Cardiac muscle cell (in vitro differentiated cells and primary cell): Measurements from ENCODE around the gene CCNQ. TPM values are rescaled to one million over a fixed set of nuclear protein-coding genes. Genes with fewer than 3 reads are reported as not detected.

ENCODE experiments used
- DNase-seq, 2 donors: peaks; one replicate each; pipeline versions ENCODE4 v3.0.0 to v3.0.0-alpha.2; 2010 to 2017; ENCODE audit warnings: low read depth in 1 of 2, low spot score in 1 of 2
- H3K27ac ChIP-seq: fragments of 200-600 bp; sonication (generic); 2 replicates; pipeline ENCODE4 v1.5.1; 2016
- H3K27me3 ChIP-seq: fragments of 200-600 bp; sonication (generic); 2 replicates; pipeline ENCODE4 v1.6.0; 2016; ENCODE audit warnings: control low read depth
- H3K36me3 ChIP-seq: fragments of 200-600 bp; sonication (generic); 2 replicates; pipeline ENCODE4 v1.5.1; 2016; ENCODE audit warnings: control low read depth
- H3K4me1 ChIP-seq: fragments of 200-600 bp; sonication (generic); 2 replicates; pipeline ENCODE4 v1.8.1; 2017; ENCODE audit warnings: low read depth, mild to moderate bottlenecking, mixed run types
- H3K4me3 ChIP-seq: fragments of 200-600 bp; sonication (generic); 2 replicates; pipeline ENCODE4 v1.5.1; 2016; ENCODE audit warnings: mild to moderate bottlenecking
- H3K9me3 ChIP-seq: fragments of 200-600 bp; sonication (generic); 2 replicates; pipeline ENCODE4 v1.5.1; 2017; ENCODE audit warnings: low read depth, mild to moderate bottlenecking, control low read depth
- polyA plus RNA-seq: library from polyadenylated mRNA; unstranded; fragments of >200 nt; fragmentation: Nextera tagmentation; extraction: Ambion mirVana; gene quantifications from 2 replicates; pipeline ENCODE4 v1.2.1, GENCODE V29; 2016
- total RNA-seq: library from RNA; depleted of rRNA; stranded (reverse); fragments of >200 nt; gene quantifications from 2 replicates; pipeline ENCODE4 v1.2.3, GENCODE V29; 2016
- TF ChIP-seq, protein P1 (sequence below): IDR thresholded peaks from 2 replicates; pipeline ENCODE4 v1.5.1; 2012; ENCODE audit warnings: low read depth, mild to moderate bottlenecking, low read length

The CCNQ gene
- total and polyA plus RNA-seq, 2 experiments from 2014 or later: 28.5 to 37.0 TPM

DNA sequence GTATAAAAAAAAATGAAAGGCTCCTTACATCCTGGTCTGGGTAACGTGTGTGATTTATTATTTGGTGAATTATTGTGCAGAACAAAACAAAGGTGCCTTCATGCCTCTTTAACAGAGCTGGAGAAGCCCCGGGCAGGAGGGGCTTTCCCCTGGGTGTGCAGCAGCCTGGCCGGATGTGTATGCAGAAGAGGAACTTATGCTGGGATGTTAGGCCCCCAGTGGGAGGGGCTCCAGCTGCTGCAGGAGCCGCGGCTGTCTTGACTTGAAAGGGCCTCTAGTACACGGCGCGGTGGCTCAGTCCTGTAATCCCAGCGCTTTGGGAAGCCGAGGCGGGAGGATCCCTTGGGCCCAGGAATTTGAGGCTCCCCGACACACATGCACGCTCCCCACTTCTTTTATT lies 16.0 kb downstream of the CCNQ start:
- Histone ChIP-seq H3K27ac (no peak overlapping the region), H3K4me1 (no peaks in the 10 kb centered on the region), H3K27me3 (no peaks in the 10 kb centered on the region), H3K4me3 (no peak overlapping the region), H3K36me3 (no peaks in the 10 kb centered on the region), H3K9me3 (no peaks in the 10 kb centered on the region)
- DNase-seq: peak in 1 of 2 donors; percentile 51
- TF ChIP-seq, protein P1, sequence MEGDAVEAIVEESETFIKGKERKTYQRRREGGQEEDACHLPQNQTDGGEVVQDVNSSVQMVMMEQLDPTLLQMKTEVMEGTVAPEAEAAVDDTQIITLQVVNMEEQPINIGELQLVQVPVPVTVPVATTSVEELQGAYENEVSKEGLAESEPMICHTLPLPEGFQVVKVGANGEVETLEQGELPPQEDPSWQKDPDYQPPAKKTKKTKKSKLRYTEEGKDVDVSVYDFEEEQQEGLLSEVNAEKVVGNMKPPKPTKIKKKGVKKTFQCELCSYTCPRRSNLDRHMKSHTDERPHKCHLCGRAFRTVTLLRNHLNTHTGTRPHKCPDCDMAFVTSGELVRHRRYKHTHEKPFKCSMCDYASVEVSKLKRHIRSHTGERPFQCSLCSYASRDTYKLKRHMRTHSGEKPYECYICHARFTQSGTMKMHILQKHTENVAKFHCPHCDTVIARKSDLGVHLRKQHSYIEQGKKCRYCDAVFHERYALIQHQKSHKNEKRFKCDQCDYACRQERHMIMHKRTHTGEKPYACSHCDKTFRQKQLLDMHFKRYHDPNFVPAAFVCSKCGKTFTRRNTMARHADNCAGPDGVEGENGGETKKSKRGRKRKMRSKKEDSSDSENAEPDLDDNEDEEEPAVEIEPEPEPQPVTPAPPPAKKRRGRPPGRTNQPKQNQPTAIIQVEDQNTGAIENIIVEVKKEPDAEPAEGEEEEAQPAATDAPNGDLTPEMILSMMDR: no peak

DNA sequence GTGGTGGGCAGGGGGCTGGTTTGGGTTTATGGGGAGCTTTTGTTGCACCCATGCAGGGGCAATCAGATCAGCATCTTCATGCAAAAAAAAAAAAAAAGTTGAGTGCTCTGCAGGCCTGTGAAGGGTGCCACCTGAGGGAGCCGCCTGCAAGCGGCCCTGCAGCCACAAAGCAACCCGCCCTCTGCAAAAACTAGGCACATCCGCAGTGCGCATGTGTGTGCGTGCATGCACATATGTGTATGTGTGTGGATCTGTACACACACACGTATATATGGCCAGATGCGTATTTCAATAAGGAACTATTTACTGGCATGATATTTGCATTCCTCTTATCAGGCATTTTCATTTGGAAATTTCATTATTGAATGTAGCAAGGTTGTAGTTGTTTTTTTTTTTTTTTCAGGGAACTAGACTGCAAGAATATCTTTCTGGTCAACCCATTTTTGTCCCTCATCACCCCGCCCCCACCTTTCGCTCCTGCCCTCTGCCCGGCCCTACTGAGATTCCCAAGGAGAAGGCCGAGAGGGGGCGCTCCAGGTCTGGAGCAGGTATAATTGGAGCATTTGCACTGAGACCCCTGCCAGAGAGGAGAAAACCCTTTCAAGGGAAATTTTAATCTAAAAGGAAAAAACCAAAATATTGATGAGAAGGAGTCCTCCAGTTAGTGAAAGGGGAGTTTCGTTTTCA lies 18.1 kb downstream of the CCNQ start:
- no peaks in the 10 kb centered on the region for H3K4me1 ChIP-seq
- peak in 1 of 2 donors; percentile 20 for DNase-seq

DNA sequence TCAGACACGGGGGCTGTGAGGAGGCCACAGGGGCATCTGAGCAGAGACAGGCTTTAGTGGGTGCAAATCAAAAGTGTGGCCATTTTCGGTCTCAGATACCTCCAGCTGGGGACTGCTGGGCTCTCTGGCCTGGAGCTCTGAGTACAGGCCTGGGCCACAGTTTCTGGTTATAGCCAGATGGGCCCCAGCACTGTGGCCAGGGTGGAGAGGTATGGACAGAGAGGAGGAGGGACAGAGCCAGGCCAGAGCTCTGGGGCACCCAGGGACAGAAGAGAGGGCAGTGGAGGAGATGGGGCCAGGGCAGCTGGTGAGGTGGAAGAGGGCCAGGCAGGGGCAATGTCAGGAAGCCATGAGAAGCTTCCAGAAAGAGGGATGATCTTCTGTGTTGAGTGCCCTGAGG lies 20.1 kb downstream of the CCNQ start:
- Histone ChIP-seq H3K36me3 (no peaks in the 10 kb centered on the region), H3K4me1 (no peaks in the 10 kb centered on the region), H3K27me3 (no peaks in the 10 kb centered on the region), H3K9me3 (no peaks in the 10 kb centered on the region), H3K27ac (no peak overlapping the region), H3K4me3 (no peak overlapping the region)
- DNase-seq: no peak
- TF ChIP-seq, protein P1: no peak

More for the DNA sequence above, 18.1 kb downstream of the CCNQ start:
- TF ChIP-seq, protein P1: no peak
- Histone ChIP-seq H3K27me3 (no peaks in the 10 kb centered on the region), H3K36me3 (no peaks in the 10 kb centered on the region), H3K4me3 (no peak overlapping the region), H3K9me3 (no peaks in the 10 kb centered on the region), H3K27ac (no peak overlapping the region)

DNA sequence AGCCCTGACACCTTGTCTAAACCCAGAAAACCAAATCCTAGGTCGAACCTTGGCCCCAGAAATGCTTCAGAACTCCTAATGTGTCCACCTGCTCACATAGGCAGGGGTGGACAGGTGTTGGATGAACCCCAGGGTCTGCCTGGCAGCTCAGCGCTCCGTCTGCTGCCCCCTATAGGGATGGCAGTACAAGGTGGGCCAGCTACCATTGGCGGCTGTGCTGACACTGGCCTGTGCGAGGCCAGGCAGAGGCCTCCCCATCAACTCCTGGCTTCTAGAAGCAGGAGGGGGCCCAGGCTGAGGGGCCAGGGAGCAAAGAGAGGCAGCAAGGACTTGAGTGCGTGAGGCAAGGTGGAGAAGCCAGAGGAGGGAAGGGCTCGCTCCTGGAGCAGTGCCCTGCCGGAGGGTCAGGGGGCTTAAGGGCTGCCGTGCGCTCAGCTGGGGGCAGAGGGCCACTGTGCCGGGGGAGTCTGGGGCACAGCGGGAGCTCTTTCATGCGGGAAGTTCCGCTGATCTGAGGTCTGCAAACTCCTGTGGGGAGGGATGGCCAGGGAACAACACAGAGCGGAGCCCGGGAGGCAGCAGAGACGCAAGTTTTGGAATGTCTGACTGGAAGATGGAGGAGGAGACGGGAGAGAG lies 20.6 kb downstream of the CCNQ start:
- Histone ChIP-seq H3K4me3 (no peak overlapping the region), H3K27ac (no peak overlapping the region), H3K4me1 (no peaks in the 10 kb centered on the region), H3K9me3 (no peaks in the 10 kb centered on the region), H3K36me3 (no peaks in the 10 kb centered on the region), H3K27me3 (no peaks in the 10 kb centered on the region)
- no peak for DNase-seq
- TF ChIP-seq, protein P1: no peak

- Histone ChIP-seq H3K4me3 (no peak overlapping the region), H3K36me3 (no peaks in the 10 kb centered on the region), H3K27ac (no peak overlapping the region), H3K4me1 (no peaks in the 10 kb centered on the region), H3K27me3 (no peaks in the 10 kb centered on the region), H3K9me3 (no peaks in the 10 kb centered on the region)
- TF ChIP-seq, protein P1: no peak
- DNase-seq: no peak
These were observed 22.0 kb downstream of the CCNQ start for GRCh38 chrX:153576961-153577360.
